H54 (cell line): ENCODE measurements around the gene MAPK8.

Experiments used
- DNase-seq: peaks from one replicate; pipeline ENCODE4 v3.0.0; 2011; ENCODE audit warnings: low spot score, mixed read lengths; ENCODE audit not compliant: insufficient read length
- FAIRE-seq: peaks from 3 replicates; lab custom pipeline; 2011; peaks lifted over from hg19 to GRCh38; lab: Jason Lieb, UNC
- POLR2A ChIP-seq: IDR thresholded peaks from 2 replicates; pipeline ENCODE4 v1.6.1; 2011; ENCODE audit warnings: low read depth, mild to moderate bottlenecking, low read length

Gene MAPK8

GRCh38 chr10:48459270-48460150 is 153.0 kb downstream of the MAPK8 start:
- no peak for TF ChIP-seq POLR2A
- no peak for DNase-seq
- no peak for FAIRE-seq

- FAIRE-seq (no peak), DNase-seq (no peak)
- no peak for TF ChIP-seq POLR2A
Measured at GRCh38 chr10:48460182-48460581, 153.7 kb downstream of the MAPK8 start.

GRCh38 chr10:48461623-48462481 is 155.4 kb downstream of the MAPK8 start:
- TF ChIP-seq POLR2A, result no peak
- no peak for FAIRE-seq
- DNase-seq, result no peak

- no peak for TF ChIP-seq POLR2A
Measured at GRCh38 chr10:48462482-48463020, 156.1 kb downstream of the MAPK8 start.

GRCh38 chr10:48463318-48464003 is 157.0 kb downstream of the MAPK8 start:
- FAIRE-seq (no peak), DNase-seq (no peak)
- TF ChIP-seq POLR2A, result no peak

More at GRCh38 chr10:48462482-48463020, 156.1 kb downstream of the MAPK8 start:
- FAIRE-seq (no peak), DNase-seq (no peak)

DNA sequence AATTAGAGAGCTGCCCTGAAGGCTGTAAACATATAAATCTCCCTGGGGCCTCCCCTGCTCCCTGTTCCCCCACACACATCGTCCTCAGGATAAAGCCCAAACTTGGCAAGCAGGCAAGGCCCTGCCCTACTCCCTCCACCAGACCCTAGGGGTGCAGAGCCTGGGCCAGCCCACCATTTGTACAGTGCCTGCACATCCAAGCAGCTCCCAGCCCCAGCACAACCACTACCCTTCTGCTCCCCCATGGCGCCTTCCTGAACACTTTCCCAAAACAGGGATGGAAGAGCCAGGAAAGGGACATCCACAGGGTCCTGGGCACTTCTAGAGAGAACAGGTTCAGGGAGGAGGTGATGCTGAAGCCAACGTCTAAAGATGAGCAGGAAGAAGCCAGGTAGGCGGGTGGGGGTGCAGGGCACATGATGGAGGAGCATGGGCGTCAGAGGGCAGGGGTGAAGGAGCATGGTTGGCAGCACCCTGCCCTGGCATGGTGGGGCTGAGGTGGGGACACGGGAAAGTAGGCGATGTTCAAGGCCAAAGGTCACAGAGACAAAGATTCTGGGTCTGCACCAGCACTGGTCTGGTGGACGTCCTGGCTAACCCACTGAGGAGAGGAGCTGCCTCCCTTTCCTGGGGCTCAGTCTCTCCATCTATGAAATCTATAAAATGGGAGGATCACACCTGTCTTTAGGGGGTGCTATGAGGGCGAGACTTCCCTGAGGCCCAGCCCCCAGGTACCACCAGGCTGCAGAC is 157.8 kb downstream of the MAPK8 start:
- FAIRE-seq (no peak), DNase-seq (no peak)
- TF ChIP-seq POLR2A, result no peak

GRCh38 chr10:48464871-48465736 is 158.6 kb downstream of the MAPK8 start:
- no peak for TF ChIP-seq POLR2A
- no peak for FAIRE-seq
- no peak for DNase-seq

DNA sequence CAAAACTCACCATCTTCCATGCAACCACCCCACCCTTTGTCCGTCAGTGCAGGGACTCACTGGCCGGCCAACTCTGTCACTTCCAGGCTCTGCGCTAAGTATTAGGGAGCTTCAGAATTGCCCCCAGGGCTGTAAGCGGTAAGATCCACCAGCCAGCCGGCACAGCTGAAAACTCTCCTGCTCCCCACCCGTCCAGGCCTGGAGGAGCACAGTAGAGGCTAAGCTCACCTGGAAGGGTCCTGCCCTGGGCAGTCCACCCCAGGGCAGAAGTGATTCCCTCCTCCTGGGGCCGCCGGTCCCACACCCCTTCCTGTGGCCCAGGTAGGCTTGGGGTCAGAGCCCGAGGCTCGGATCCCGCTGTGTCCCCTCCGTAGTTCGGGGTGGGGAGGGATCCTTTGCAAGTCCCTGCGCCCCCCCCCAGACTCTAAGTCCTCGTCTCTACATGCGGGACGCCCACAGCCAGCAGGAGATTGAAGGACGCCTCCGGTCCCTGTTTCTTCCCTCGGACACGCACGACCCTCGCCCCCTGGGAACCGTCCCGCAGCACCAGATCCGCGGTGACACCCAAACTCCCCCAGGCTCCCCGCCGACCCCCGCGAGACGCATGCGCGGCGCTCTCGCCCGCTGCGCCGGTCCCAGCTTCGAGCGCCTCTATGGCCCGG is 159.5 kb downstream of the MAPK8 start:
- TF ChIP-seq POLR2A, result no peak
- DNase-seq (no peak), FAIRE-seq (no peak)

DNA sequence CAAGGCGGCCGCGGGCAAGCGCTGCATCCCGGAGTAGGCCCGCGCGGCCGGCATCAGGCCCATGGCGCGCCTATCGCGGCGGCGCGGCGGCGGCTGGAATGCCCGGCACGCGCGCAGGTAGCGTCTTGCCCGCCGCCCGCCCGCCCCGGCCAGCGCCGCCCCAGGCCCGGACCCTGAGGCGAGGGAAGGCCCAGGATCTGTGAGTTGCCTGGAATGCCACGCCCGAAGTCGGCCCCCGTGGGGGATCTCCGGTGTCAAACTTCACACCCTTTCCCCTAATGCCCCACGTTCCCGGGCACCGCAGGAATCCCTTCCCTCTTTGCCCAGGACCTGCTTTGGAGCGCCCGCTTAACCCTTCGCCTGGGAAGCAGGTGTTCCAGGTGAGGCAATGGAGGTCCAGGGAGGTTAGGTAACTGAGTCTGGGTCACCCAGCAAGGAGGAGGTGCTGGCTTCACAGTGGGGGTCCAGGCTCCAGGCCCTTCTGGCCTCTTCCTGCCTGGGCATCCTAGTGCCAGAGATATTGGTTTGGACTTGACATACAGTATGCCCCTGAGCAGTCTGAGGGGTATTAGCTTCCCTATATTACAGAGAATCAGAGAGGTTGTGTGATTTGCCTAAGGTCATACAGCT is 160.2 kb downstream of the MAPK8 start:
- FAIRE-seq, result no peak
- TF ChIP-seq POLR2A, result no peak
- DNase-seq, result no peak

DNA sequence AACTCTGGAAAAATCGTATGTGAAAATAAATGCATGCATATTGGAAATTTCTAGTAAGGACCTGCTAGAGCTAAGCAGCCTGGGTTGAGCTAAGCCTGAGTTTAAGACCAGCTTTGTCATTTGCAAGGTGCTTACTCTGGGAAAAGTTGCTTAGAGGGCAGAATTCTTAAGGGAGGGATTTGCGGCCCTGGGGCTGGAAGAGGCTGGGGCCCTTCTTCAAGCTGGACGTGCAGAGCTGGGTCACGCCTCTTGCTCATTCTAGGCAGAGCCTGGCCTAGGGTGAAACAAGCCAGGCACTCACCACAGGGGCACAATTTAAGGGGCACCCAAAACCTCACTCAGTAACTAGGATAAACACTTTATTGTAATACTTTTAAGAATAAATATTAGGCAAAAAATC is 161.2 kb downstream of the MAPK8 start:
- DNase-seq, result no peak
- FAIRE-seq, result no peak
- TF ChIP-seq POLR2A, result no peak

DNA sequence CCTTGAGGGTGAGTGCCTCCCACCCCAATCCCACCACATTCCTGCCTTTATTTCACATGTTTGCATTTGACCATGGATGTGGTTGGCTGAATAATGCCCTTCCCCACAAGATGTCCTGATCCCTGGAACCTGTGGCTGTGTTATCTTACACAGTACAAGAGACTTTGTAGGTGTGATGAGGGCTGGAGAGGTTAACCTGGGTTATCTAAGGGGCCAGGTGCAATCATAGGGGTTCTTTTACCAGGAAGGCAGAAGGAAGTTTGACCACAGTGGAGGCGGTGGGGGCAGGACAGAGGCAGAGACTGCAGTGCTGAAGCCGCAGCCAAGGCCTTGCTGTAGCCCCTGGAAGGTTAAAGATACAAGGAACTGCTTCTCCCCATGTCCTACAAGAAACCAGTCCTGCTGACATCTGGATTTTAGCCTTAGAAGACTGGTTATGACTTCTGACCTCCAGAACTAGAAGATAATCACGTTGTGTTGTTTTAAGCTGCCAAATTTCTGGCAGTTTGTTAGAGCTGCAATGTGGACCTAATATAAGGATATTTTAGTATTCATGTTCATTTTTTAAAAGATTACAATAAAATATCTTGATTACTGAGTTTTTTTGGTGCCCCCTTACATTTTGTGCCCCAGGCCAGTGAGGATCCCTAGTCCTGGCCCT is 161.8 kb downstream of the MAPK8 start:
- FAIRE-seq (no peak), DNase-seq (no peak)
- TF ChIP-seq POLR2A, result no peak
